GM13976 (cell line): ENCODE measurements around the gene TEAD3.

ENCODE experiments used
- DNase-seq: peaks from one replicate; pipeline ENCODE4 v3.0.0; 2012; ENCODE audit warnings: low spot score
- in situ Hi-C: fragments of 300-500 bp; cut with MboI; formaldehyde crosslinking; loops from one replicate; pipeline ENCODE4 v1.12.0; 2022; ENCODE audit warnings: low sequenced_read_pairs, mixed read lengths, inconsistent platforms; ENCODE audit not compliant: unreplicated experiment
- TF ChIP-seq, protein P1 (sequence below): IDR thresholded peaks from 2 replicates; pipeline ENCODE4 v1.5.1; 2012; ENCODE audit warnings: borderline replicate concordance, mild to moderate bottlenecking; ENCODE audit not compliant: insufficient read depth; ENCODE audit errors: extremely low read depth, missing control alignments, control extremely low read depth

Gene TEAD3

GRCh38 chr6:35477551-35478179, 19.2 kb downstream of the TEAD3 start:
- in situ Hi-C loops: no loop called here
- DNase-seq: no peak
- TF ChIP-seq, protein P1, sequence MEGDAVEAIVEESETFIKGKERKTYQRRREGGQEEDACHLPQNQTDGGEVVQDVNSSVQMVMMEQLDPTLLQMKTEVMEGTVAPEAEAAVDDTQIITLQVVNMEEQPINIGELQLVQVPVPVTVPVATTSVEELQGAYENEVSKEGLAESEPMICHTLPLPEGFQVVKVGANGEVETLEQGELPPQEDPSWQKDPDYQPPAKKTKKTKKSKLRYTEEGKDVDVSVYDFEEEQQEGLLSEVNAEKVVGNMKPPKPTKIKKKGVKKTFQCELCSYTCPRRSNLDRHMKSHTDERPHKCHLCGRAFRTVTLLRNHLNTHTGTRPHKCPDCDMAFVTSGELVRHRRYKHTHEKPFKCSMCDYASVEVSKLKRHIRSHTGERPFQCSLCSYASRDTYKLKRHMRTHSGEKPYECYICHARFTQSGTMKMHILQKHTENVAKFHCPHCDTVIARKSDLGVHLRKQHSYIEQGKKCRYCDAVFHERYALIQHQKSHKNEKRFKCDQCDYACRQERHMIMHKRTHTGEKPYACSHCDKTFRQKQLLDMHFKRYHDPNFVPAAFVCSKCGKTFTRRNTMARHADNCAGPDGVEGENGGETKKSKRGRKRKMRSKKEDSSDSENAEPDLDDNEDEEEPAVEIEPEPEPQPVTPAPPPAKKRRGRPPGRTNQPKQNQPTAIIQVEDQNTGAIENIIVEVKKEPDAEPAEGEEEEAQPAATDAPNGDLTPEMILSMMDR: no peak

DNA sequence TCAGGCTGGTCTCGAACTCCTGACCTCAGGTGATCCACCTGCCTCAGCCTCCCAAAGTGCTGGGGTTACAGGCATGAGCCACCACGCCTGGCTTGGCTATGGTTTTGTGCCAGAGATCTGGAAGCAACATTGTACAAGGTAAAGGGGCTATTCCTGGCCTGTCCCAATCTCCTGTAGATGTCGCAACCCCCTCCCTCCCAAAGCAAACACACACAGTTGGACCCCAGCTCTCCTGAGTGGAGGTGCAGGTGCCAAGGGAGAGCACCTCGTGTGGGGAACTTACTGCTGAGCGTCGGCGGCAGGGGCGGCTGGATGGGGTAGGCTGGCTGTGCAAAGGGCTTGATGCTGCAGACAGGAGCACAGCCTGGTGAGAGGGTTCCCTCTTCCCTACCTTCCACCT, 19.9 kb downstream of the TEAD3 start:
- in situ Hi-C loops: no loop called here
- TF ChIP-seq, protein P1: no peak
- DNase-seq: no peak

GRCh38 chr6:35476004-35476403, 20.9 kb downstream of the TEAD3 start:
- TF ChIP-seq, protein P1: no peak
- no peak for DNase-seq
- in situ Hi-C loops: no loop called here

DNA sequence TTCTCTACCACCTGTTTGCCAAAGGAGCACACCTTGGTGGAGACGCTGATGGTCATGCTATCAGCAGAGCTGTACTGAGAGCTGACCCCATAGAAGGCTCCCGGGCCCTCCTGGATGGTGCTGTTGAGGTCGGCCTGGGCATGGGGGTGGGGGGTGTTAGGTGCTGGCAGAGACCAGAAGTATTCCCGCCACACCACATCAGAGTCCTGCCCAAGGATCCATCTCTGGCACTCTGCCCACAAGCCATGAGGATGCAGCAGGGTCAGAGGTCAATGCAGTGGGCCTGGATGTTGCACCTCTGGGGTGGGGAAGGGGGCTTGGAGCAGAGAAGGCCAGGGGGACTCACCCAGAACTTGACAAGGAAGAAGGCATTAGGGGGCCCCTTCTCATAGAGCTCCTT, 21.3 kb downstream of the TEAD3 start:
- no peak for DNase-seq
- TF ChIP-seq, protein P1: no peak
- in situ Hi-C loops: no loop called here

- DNase-seq: peak; percentile 36
- TF ChIP-seq, protein P1: no peak
- in situ Hi-C loops: no loop called here
Measured at GRCh38 chr6:35474942-35475570, 21.8 kb downstream of the TEAD3 start.

DNA sequence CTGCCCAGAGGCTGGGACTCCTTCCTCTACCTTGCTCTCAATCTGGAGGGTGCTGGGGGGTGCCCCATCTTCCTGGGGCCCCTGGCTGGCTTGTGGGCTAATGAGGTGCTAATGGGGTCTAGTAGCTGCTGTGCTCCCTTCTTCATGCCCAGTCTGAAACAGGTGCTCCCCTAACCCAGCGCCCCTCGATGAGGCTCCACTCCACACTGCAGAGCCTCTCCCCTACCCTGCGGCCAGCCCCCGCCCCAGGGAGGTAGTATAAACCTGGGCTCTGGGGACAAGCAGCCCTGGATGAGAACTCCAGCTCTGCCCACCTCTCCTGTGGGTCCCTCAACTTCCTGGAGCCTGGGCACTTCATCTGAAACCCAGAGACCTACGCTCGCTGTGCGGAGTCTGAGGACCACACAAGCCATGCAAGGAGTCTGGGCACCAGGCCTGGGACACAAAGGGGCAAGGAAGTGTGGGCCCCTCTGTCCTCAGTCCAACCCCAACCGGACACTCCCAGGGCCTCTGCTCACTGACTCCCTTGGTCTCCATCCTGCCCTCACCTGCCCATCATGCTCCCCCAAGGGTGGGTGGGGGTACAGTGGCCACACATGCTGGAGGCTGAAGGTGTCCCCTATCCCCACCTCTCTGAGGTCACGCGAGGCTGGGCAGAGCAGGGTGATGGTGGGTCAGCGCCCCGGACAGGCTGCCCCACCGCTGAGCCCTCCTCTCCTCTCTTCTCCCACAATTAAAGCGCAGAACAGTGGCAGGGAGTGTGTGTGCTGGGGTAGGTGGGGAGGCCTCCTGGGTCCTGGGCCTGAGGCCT, 22.5 kb downstream of the TEAD3 start:
- peak; percentile 40 for DNase-seq
- TF ChIP-seq, protein P1: no peak
- in situ Hi-C loops: no loop called here
